Memory B cell (primary cell): Measurements from ENCODE around the gene PRLHR.
A peak's percentile ranks its signal among the peaks of the same experiment; 100 is the strongest.

ENCODE experiments used
- ATAC-seq: fragments of 150-1000 bp; cut with Tn5 transposase; 2 replicates; pipeline ENCODE4 v1.10.0; 2021; ENCODE audit warnings: low read depth, mild to moderate bottlenecking, moderate library complexity
- DNase-seq, 2 donors: peaks; one replicate each; pipeline ENCODE4 v3.0.0; 2022; ENCODE audit warnings: low spot score in 2 of 2
- H3K27ac Mint-ChIP-seq: one replicate; pipeline ENCODE4 v1.8.0; 2022; ENCODE audit warnings: mild to moderate bottlenecking, moderate library complexity, mixed read lengths
- H3K27me3 Mint-ChIP-seq: one replicate; pipeline ENCODE4 v1.8.0; 2022; ENCODE audit warnings: mixed read lengths
- H3K36me3 Mint-ChIP-seq: one replicate; pipeline ENCODE4 v1.8.0; 2022; ENCODE audit warnings: mild to moderate bottlenecking, mixed read lengths
- H3K4me1 Mint-ChIP-seq: one replicate; pipeline ENCODE4 v1.8.0; 2022; ENCODE audit warnings: mixed read lengths
- H3K4me3 Mint-ChIP-seq: one replicate; pipeline ENCODE4 v1.8.0; 2022; ENCODE audit warnings: mild to moderate bottlenecking, moderate library complexity, mixed read lengths
- H3K9me3 Mint-ChIP-seq: one replicate; pipeline ENCODE4 v1.8.0; 2022; ENCODE audit warnings: mixed read lengths

PRLHR gene

GRCh38 chr10:118581340-118581739 lies 14.1 kb downstream of the PRLHR start:
- H3K4me3 Mint-ChIP-seq, result no peak overlapping the region
- H3K9me3 Mint-ChIP-seq, result no peaks in the 10 kb centered on the region
- H3K27ac Mint-ChIP-seq, result no peak overlapping the region
- no peaks in the 10 kb centered on the region for H3K36me3 Mint-ChIP-seq
- no peaks in the 10 kb centered on the region for H3K4me1 Mint-ChIP-seq
- ATAC-seq, result no peak
- DNase-seq, result no peak
- H3K27me3 Mint-ChIP-seq, result peaks cover 2% of the 10 kb centered on the region

- ATAC-seq (no peak), DNase-seq (no peak)
- Mint-ChIP-seq H3K4me1 (no peaks in the 10 kb centered on the region), H3K36me3 (no peaks in the 10 kb centered on the region), H3K27me3 (peaks cover 2% of the 10 kb centered on the region), H3K9me3 (no peaks in the 10 kb centered on the region), H3K27ac (no peak overlapping the region), H3K4me3 (no peak overlapping the region)
Measured at GRCh38 chr10:118580702-118581101, 14.7 kb downstream of the PRLHR start.

GRCh38 chr10:118573512-118573911 lies 21.9 kb downstream of the PRLHR start:
- ATAC-seq, result no peak
- H3K9me3 Mint-ChIP-seq, result no peaks in the 10 kb centered on the region
- H3K4me3 Mint-ChIP-seq, result no peak overlapping the region
- no peaks in the 10 kb centered on the region for H3K36me3 Mint-ChIP-seq
- no peak for DNase-seq
- peaks cover 1% of the 10 kb centered on the region for H3K27me3 Mint-ChIP-seq
- no peak overlapping the region for H3K27ac Mint-ChIP-seq
- no peaks in the 10 kb centered on the region for H3K4me1 Mint-ChIP-seq

- Mint-ChIP-seq H3K4me1 (no peaks in the 10 kb centered on the region), H3K36me3 (no peaks in the 10 kb centered on the region)
- DNase-seq, result no peak
Measured at GRCh38 chr10:118572256-118573041, 23.0 kb downstream of the PRLHR start.

GRCh38 chr10:118571123-118571522 lies 24.3 kb downstream of the PRLHR start:
- Mint-ChIP-seq H3K4me1 (no peaks in the 10 kb centered on the region), H3K27ac (no peak overlapping the region), H3K9me3 (no peaks in the 10 kb centered on the region), H3K36me3 (no peaks in the 10 kb centered on the region), H3K4me3 (no peak overlapping the region), H3K27me3 (peaks cover 6% of the 10 kb centered on the region)
- ATAC-seq (no peak), DNase-seq (no peak)

More at GRCh38 chr10:118572256-118573041, 23.0 kb downstream of the PRLHR start:
- no peak overlapping the region for H3K27ac Mint-ChIP-seq
- no peak overlapping the region for H3K4me3 Mint-ChIP-seq
- peaks cover 1% of the 10 kb centered on the region for H3K27me3 Mint-ChIP-seq
- no peak for ATAC-seq
- no peaks in the 10 kb centered on the region for H3K9me3 Mint-ChIP-seq

GRCh38 chr10:118570591-118570990 lies 24.9 kb downstream of the PRLHR start:
- H3K4me3 Mint-ChIP-seq, result no peak overlapping the region
- ATAC-seq (no peak), DNase-seq (no peak)
- H3K4me1 Mint-ChIP-seq, result no peaks in the 10 kb centered on the region
- H3K9me3 Mint-ChIP-seq, result no peaks in the 10 kb centered on the region
- no peaks in the 10 kb centered on the region for H3K36me3 Mint-ChIP-seq
- no peak overlapping the region for H3K27ac Mint-ChIP-seq
- H3K27me3 Mint-ChIP-seq, result peaks cover 8% of the 10 kb centered on the region

- H3K36me3 Mint-ChIP-seq, result no peaks in the 10 kb centered on the region
- H3K4me3 Mint-ChIP-seq, result no peak overlapping the region
- ATAC-seq (no peak), DNase-seq (no peak)
- H3K9me3 Mint-ChIP-seq, result no peaks in the 10 kb centered on the region
- no peaks in the 10 kb centered on the region for H3K4me1 Mint-ChIP-seq
- no peak overlapping the region for H3K27ac Mint-ChIP-seq
- H3K27me3 Mint-ChIP-seq, result peaks cover 10% of the 10 kb centered on the region
Measured at GRCh38 chr10:118569882-118570252, 25.6 kb downstream of the PRLHR start.

- no peak for ATAC-seq
- H3K36me3 Mint-ChIP-seq, result no peaks in the 10 kb centered on the region
- peaks cover 11% of the 10 kb centered on the region for H3K27me3 Mint-ChIP-seq
- H3K9me3 Mint-ChIP-seq, result no peaks in the 10 kb centered on the region
- no peak overlapping the region for H3K4me3 Mint-ChIP-seq
- no peak overlapping the region for H3K27ac Mint-ChIP-seq
- no peak for DNase-seq
- H3K4me1 Mint-ChIP-seq, result no peaks in the 10 kb centered on the region
Measured at GRCh38 chr10:118569241-118569881, 26.1 kb downstream of the PRLHR start.

- DNase-seq (peak; percentile 55 to 56), ATAC-seq (peak; percentile 56)
- Mint-ChIP-seq H3K4me3 (no peak overlapping the region), H3K36me3 (no peaks in the 10 kb centered on the region), H3K9me3 (no peaks in the 10 kb centered on the region), H3K27me3 (peaks cover 11% of the 10 kb centered on the region), H3K27ac (no peak overlapping the region), H3K4me1 (no peaks in the 10 kb centered on the region)
Measured at GRCh38 chr10:118568327-118568848, 27.1 kb downstream of the PRLHR start.

GRCh38 chr10:118567701-118568248 lies 27.7 kb downstream of the PRLHR start:
- H3K36me3 Mint-ChIP-seq, result no peaks in the 10 kb centered on the region
- H3K9me3 Mint-ChIP-seq, result no peaks in the 10 kb centered on the region
- no peak overlapping the region for H3K27ac Mint-ChIP-seq
- H3K27me3 Mint-ChIP-seq, result peaks cover 11% of the 10 kb centered on the region
- H3K4me1 Mint-ChIP-seq, result no peaks in the 10 kb centered on the region
- DNase-seq, result no peak
- no peak for ATAC-seq
- no peak overlapping the region for H3K4me3 Mint-ChIP-seq

- no peaks in the 10 kb centered on the region for H3K36me3 Mint-ChIP-seq
- ATAC-seq (no peak), DNase-seq (no peak)
- H3K4me3 Mint-ChIP-seq, result no peak overlapping the region
- H3K27me3 Mint-ChIP-seq, result peaks cover 11% of the 10 kb centered on the region
- no peaks in the 10 kb centered on the region for H3K4me1 Mint-ChIP-seq
- H3K27ac Mint-ChIP-seq, result no peak overlapping the region
- H3K9me3 Mint-ChIP-seq, result peaks cover 2% of the 10 kb centered on the region
Measured at GRCh38 chr10:118566911-118567310, 28.5 kb downstream of the PRLHR start.

GRCh38 chr10:118565301-118566075 lies 30.0 kb downstream of the PRLHR start:
- no peak for ATAC-seq
- Mint-ChIP-seq H3K36me3 (no peaks in the 10 kb centered on the region), H3K4me3 (no peak overlapping the region), H3K27ac (no peak overlapping the region), H3K27me3 (peaks cover 11% of the 10 kb centered on the region), H3K9me3 (peaks cover 2% of the 10 kb centered on the region), H3K4me1 (no peaks in the 10 kb centered on the region)
- no peak for DNase-seq

- Mint-ChIP-seq H3K4me1 (no peaks in the 10 kb centered on the region), H3K36me3 (no peaks in the 10 kb centered on the region), H3K27me3 (peaks cover 11% of the 10 kb centered on the region), H3K9me3 (peaks cover 2% of the 10 kb centered on the region), H3K4me3 (no peak overlapping the region), H3K27ac (no peak overlapping the region)
- ATAC-seq (no peak), DNase-seq (no peak)
Measured at GRCh38 chr10:118564652-118565051, 30.8 kb downstream of the PRLHR start.

- Mint-ChIP-seq H3K27me3 (peaks cover 11% of the 10 kb centered on the region), H3K27ac (no peak overlapping the region), H3K4me3 (no peak overlapping the region), H3K9me3 (peaks cover 2% of the 10 kb centered on the region), H3K4me1 (no peaks in the 10 kb centered on the region), H3K36me3 (no peaks in the 10 kb centered on the region)
- no peak for ATAC-seq
- DNase-seq, result no peak
Measured at GRCh38 chr10:118564114-118564513, 31.3 kb downstream of the PRLHR start.
